ENCODE data around the gene OR5K2.

Gene OR5K2

GRCh38 chr3:98522544-98523281, 25.2 kb downstream of the OR5K2 start, which contains the start of gene CLDND1:
TSS of gene CLDND1 (minus strand) at chr3:98522902. CDS start at chr3:98521424, 1,478 bp downstream.
- Histone ChIP-seq H3K9me3 (ENCODE audit: severe bottlenecking) (no peaks in the 10 kb centered on the region), H3K27ac (peak within 1 kb of the TSS; percentile 80), H3K4me3 (ENCODE audit: low read depth, low read length) (peak within 1 kb of the TSS; percentile 99), H3K36me3 (peaks cover 30% of the 10 kb centered on the region), H3K27me3 (ENCODE audit: insufficient read depth, low read depth, severe bottlenecking) (no peaks in the 10 kb centered on the region)
- peak; percentile 96 for DNase-seq
- TF ChIP-seq CTCF (IDR thresholded peaks at IDR 0.05; ENCODE audit: low read depth, low read length) = no peak

GRCh38 chr3:98525494-98525893, 28.0 kb downstream of the OR5K2 start:
- no peak overlapping the region for H3K27ac ChIP-seq
- H3K4me3 ChIP-seq (ENCODE audit: low read depth, low read length) = peak overlapping the region; percentile 28
- no peaks in the 10 kb centered on the region for H3K27me3 ChIP-seq (ENCODE audit: insufficient read depth, low read depth, severe bottlenecking)
- peaks cover 8% of the 10 kb centered on the region for H3K36me3 ChIP-seq
- no peaks in the 10 kb centered on the region for H3K9me3 ChIP-seq (ENCODE audit: severe bottlenecking)
- TF ChIP-seq CTCF (IDR thresholded peaks at IDR 0.05; ENCODE audit: low read depth, low read length) = no peak
- DNase-seq = no peak

- Histone ChIP-seq H3K27ac (no peak overlapping the region), H3K36me3 (no peaks in the 10 kb centered on the region), H3K4me3 (ENCODE audit: low read depth, low read length) (no peak overlapping the region), H3K9me3 (ENCODE audit: severe bottlenecking) (no peaks in the 10 kb centered on the region), H3K27me3 (ENCODE audit: insufficient read depth, low read depth, severe bottlenecking) (no peaks in the 10 kb centered on the region)
- DNase-seq = no peak
- TF ChIP-seq CTCF (IDR thresholded peaks at IDR 0.05; ENCODE audit: low read depth, low read length) = no peak
Measured at GRCh38 chr3:98528474-98529346, 31.2 kb downstream of the OR5K2 start.

DNA sequence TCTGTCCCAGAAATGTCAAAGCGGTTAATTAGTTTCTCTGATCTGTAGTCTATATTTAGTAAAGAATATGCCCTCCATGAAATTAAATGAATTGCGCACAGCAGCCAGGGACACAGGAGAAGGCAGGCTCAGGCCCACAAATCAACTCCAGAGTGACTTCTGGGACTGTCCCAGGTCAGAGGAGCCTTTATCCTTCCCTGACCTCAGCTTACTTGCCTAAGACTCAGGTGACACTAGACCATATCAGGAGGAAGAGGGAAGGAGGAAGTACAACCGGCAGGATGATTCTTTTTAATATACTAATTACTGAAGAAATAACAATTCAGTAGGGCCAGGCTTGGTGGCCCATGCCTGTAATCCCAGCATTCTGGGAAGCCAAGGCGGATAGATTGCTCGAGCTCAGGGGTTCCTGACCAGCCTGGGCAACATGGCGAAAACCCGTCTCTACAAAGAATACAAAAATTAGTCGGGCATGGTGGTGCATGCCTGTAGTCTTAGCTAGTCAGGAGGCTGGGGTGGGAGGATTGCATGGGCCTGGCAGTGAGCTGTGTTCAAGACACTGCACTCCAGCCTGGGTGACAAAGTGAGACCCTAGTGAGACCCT, 32.5 kb downstream of the OR5K2 start:
- no peaks in the 10 kb centered on the region for H3K36me3 ChIP-seq
- TF ChIP-seq CTCF (IDR thresholded peaks at IDR 0.05; ENCODE audit: low read depth, low read length) = no peak
- peak; percentile 19 for DNase-seq
- no peak overlapping the region for H3K27ac ChIP-seq
- no peak overlapping the region for H3K4me3 ChIP-seq (ENCODE audit: low read depth, low read length)
- H3K9me3 ChIP-seq (ENCODE audit: severe bottlenecking) = no peaks in the 10 kb centered on the region
- H3K27me3 ChIP-seq (ENCODE audit: insufficient read depth, low read depth, severe bottlenecking) = no peaks in the 10 kb centered on the region

DNA sequence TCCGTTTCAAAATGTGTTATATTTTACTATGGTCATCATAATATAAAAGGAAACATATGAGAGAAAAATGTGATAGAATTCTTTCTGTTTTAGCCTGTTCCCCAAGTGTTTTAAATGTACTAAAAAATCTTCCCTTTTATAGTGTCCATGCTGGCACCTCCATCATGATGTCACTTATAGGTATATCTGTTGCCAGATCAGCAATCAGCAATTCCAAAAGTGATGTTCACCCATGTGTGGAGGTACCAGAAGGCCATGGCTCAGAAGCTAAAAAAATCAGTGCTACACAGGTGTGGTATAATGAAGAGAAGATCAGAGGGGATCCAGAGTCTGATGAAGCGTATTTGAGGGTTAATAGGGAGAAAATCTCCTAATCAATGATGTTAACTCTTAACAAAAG, 33.2 kb downstream of the OR5K2 start:
- Histone ChIP-seq H3K27ac (no peak overlapping the region), H3K4me3 (ENCODE audit: low read depth, low read length) (no peak overlapping the region), H3K9me3 (ENCODE audit: severe bottlenecking) (no peaks in the 10 kb centered on the region), H3K27me3 (ENCODE audit: insufficient read depth, low read depth, severe bottlenecking) (no peaks in the 10 kb centered on the region), H3K36me3 (no peaks in the 10 kb centered on the region)
- no peak for TF ChIP-seq CTCF (IDR thresholded peaks at IDR 0.05; ENCODE audit: low read depth, low read length)
- no peak for DNase-seq

Measured in WERI-Rb-1 (cell line).